HepG2 (cell line): ENCODE results near the gene RASA3.

Source experiments
- CHD2 ChIP-seq: IDR thresholded peaks from 2 replicates; pipeline ENCODE4 v1.6.1; 2011; ENCODE audit warnings: low read depth, low read length, improper control_type of control experiment
- CREM ChIP-seq, 2 experiments: sonication (generic) in 1 of 2; formaldehyde crosslinking in 1 of 2; IDR thresholded peaks; 2 replicates each; pipeline versions ENCODE4 v1.4.0 to v1.6.1; 2016 to 2020; ENCODE audit warnings: antibody characterized with exemption in 1 of 2, mild to moderate bottlenecking in 1 of 2, missing genetic modification reagents in 1 of 2
- CTCF ChIP-seq: sonication (generic); formaldehyde crosslinking; IDR thresholded peaks from 2 replicates; pipeline ENCODE4 v1.5.0; 2020; ENCODE audit warnings: mild to moderate bottlenecking, missing genetic modification reagents, moderate library complexity
- DRAP1 ChIP-seq: IDR thresholded peaks from 2 replicates; pipeline ENCODE4 v1.6.1; 2016; ENCODE audit warnings: missing genetic modification reagents, missing compliant biosample characterization
- IKZF5 ChIP-seq: IDR thresholded peaks from 2 replicates; pipeline ENCODE4 v1.6.1; 2018; ENCODE audit warnings: missing genetic modification reagents, mild to moderate bottlenecking, missing compliant biosample characterization
- POLR2A ChIP-seq, 2 experiments: IDR thresholded peaks; 2 replicates each; pipeline ENCODE4 v1.6.1; 2011; ENCODE audit warnings: low read depth in 2 of 2, low read length in 2 of 2, mild to moderate bottlenecking in 1 of 2, moderate library complexity in 1 of 2; ENCODE audit not compliant: insufficient read depth in 1 of 2
- POLR2AphosphoS2 ChIP-seq: IDR thresholded peaks from 2 replicates; pipeline ENCODE4 v1.6.1; 2011; ENCODE audit warnings: low read depth, low read length, improper control_type of control experiment
- PRDM15 ChIP-seq: sonication (generic); formaldehyde crosslinking; IDR thresholded peaks from 2 replicates; pipeline ENCODE4 v1.4.0; 2020; ENCODE audit warnings: missing genetic modification reagents
- REST ChIP-seq, 2 experiments: IDR thresholded peaks; 2 replicates each; pipeline ENCODE4 v1.6.1; 2011 to 2012; ENCODE audit warnings: low read length in 2 of 2, borderline replicate concordance in 1 of 2, low read depth in 1 of 2, mild to moderate bottlenecking in 1 of 2, moderate library complexity in 1 of 2
- TCF7 ChIP-seq: sonication (generic); IDR thresholded peaks from 2 replicates; pipeline ENCODE4 v1.6.1; 2016; ENCODE audit warnings: antibody characterized with exemption, low read depth
- ZBTB10 ChIP-seq: sonication (generic); formaldehyde crosslinking; IDR thresholded peaks from 2 replicates; pipeline ENCODE4 v1.4.0; 2020; ENCODE audit warnings: missing genetic modification reagents, borderline replicate concordance
- ZNF780A ChIP-seq: sonication (generic); formaldehyde crosslinking; IDR thresholded peaks from 2 replicates; pipeline ENCODE4 v1.8.0; 2022; ENCODE audit warnings: mild to moderate bottlenecking, missing genetic modification reagents, moderate library complexity

GRCh38 chr13:113952151-113952982, 180.1 kb downstream of the RASA3 start:
- TF ChIP-seq REST (IDR thresholded peaks at IDR 0.05; ENCODE audit: borderline replicate concordance in 1 of 2, low read depth in 1 of 2, low read length in 2 of 2) = no peak
- TF ChIP-seq ZNF780A (CRISPR knock-in tag) = no peak
- no peak for TF ChIP-seq DRAP1 (CRISPR knock-in tag)
- TF ChIP-seq POLR2AphosphoS2 = no peak
- TF ChIP-seq CHD2 = no peak
- no peak for TF ChIP-seq POLR2A (IDR thresholded peaks at IDR 0.05; ENCODE audit: insufficient read depth in 1 of 2, low read depth in 2 of 2, low read length in 2 of 2)
- no peak for TF ChIP-seq IKZF5 (CRISPR knock-in tag)
- TF ChIP-seq TCF7 = no peak
- TF ChIP-seq PRDM15 (CRISPR knock-in tag) = no peak
- TF ChIP-seq CTCF (CRISPR knock-in tag) = no peak
- TF ChIP-seq CREM (IDR thresholded peaks at IDR 0.05) = no peak
- TF ChIP-seq CREM (CRISPR knock-in tag; IDR thresholded peaks at IDR 0.05) = no peak
- TF ChIP-seq ZBTB10 = no peak
